HepG2 (cell line): ENCODE results near the gene GRAMD1A. TPM values are rescaled to one million over a fixed set of nuclear protein-coding genes. Genes with fewer than 3 reads are reported as not detected.
A peak's percentile ranks its signal among the peaks of the same experiment; 100 is the strongest.

Experiments
- ARNT ChIP-seq: fragments of 450-650 bp; IDR thresholded peaks from 2 replicates; pipeline ENCODE4 v1.6.1; 2017
- ELF1 ChIP-seq: sonication (generic); formaldehyde crosslinking; IDR thresholded peaks from 2 replicates; pipeline ENCODE4 v1.4.0; 2020; ENCODE audit warnings: missing genetic modification reagents
- ELK4 ChIP-seq: sonication (generic); formaldehyde crosslinking; IDR thresholded peaks from 2 replicates; pipeline ENCODE4 v1.9.0; 2021; ENCODE audit warnings: missing genetic modification reagents, borderline replicate concordance
- ERF ChIP-seq: IDR thresholded peaks from 2 replicates; pipeline ENCODE4 v1.6.1; 2018; ENCODE audit warnings: missing biosample characterization, missing genetic modification reagents
- HDAC1 ChIP-seq: sonication (generic); formaldehyde crosslinking; IDR thresholded peaks from 2 replicates; pipeline ENCODE4 v1.5.1; 2020; ENCODE audit warnings: mild to moderate bottlenecking, missing genetic modification reagents
- HOXA9 ChIP-seq: sonication (generic); formaldehyde crosslinking; IDR thresholded peaks from 2 replicates; pipeline ENCODE4 v1.8.1; 2022; ENCODE audit warnings: missing genetic modification reagents, mild to moderate bottlenecking, moderate library complexity, borderline replicate concordance
- IKZF1 ChIP-seq: fragments of 450-650 bp; IDR thresholded peaks from 2 replicates; pipeline ENCODE4 v1.7.1; 2016
- KIAA2018 ChIP-seq: sonication (generic); formaldehyde crosslinking; IDR thresholded peaks from 2 replicates; pipeline ENCODE4 v1.5.0; 2020; ENCODE audit warnings: mild to moderate bottlenecking, missing genetic modification reagents, borderline replicate concordance
- MED13 ChIP-seq: sonication (generic); formaldehyde crosslinking; IDR thresholded peaks from 2 replicates; pipeline ENCODE4 v1.5.0; 2020; ENCODE audit warnings: missing genetic modification reagents
- MXI1 ChIP-seq: IDR thresholded peaks from 3 replicates; pipeline ENCODE4 v1.6.1; 2012; ENCODE audit warnings: low read depth, low read length, inconsistent platforms, borderline replicate concordance
- NFATC3 ChIP-seq: sonication (generic); formaldehyde crosslinking; IDR thresholded peaks from 2 replicates; pipeline ENCODE4 v1.5.1; 2020; ENCODE audit warnings: mild to moderate bottlenecking, missing genetic modification reagents
- NFE2L1 ChIP-seq: sonication (generic); formaldehyde crosslinking; IDR thresholded peaks from 2 replicates; pipeline ENCODE4 v1.4.0; 2020; ENCODE audit warnings: missing genetic modification reagents, mild to moderate bottlenecking, borderline replicate concordance
- SOX6 ChIP-seq, 2 experiments: fragments of 450-650 bp in 1 of 2; sonication (generic) in 1 of 2; formaldehyde crosslinking in 1 of 2; IDR thresholded peaks; 2 replicates each; pipeline versions ENCODE4 v1.4.0 to v1.6.1; 2017 to 2020; ENCODE audit warnings: antibody characterized with exemption in 1 of 2, mild to moderate bottlenecking in 1 of 2, missing genetic modification reagents in 1 of 2
- STAT5B ChIP-seq: sonication (generic); formaldehyde crosslinking; IDR thresholded peaks from 2 replicates; pipeline ENCODE4 v1.4.0; 2020; ENCODE audit warnings: missing genetic modification reagents
- ZNF547 ChIP-seq: sonication (generic); formaldehyde crosslinking; IDR thresholded peaks from 2 replicates; pipeline ENCODE4 v1.5.1; 2020; ENCODE audit warnings: mild to moderate bottlenecking, missing genetic modification reagents
- ZNF563 ChIP-seq: sonication (generic); formaldehyde crosslinking; IDR thresholded peaks from 2 replicates; pipeline ENCODE4 v1.8.0; 2022; ENCODE audit warnings: mild to moderate bottlenecking, moderate library complexity, missing genetic modification reagents
- polyA plus RNA-seq, 8 experiments: library from polyadenylated mRNA; depleted of rRNA in 3 of 8; stranded (reverse) in 7 of 8; unstranded in 1 of 8; fragments of >200 nt; fragmentation: Illumina TruSeq in 4 of 8; extraction: Trizol in 4 of 8; gene quantifications; 2 replicates each; pipeline versions ENCODE4 v1.2.1 to v1.2.3, GENCODE V29; 2011 to 2016; ENCODE audit warnings: low read depth in 4 of 8, missing spikeins in 1 of 8, mixed read lengths in 1 of 8; ENCODE audit not compliant: insufficient read depth in 1 of 8
- total RNA-seq, 5 experiments: library from RNA; depleted of rRNA; stranded (reverse); fragments of >200 nt; fragmentation: Illumina TruSeq; extraction: Trizol; gene quantifications; 2 replicates each; pipeline ENCODE4 v1.2.3, GENCODE V29; 2016; ENCODE audit warnings: low read depth in 1 of 5
- TF ChIP-seq, protein P1 (sequence below): sonication (generic); formaldehyde crosslinking; IDR thresholded peaks from 2 replicates; pipeline ENCODE4 v1.8.1; 2023; ENCODE audit warnings: mild to moderate bottlenecking, missing genetic modification reagents

The GRAMD1A gene
- total and polyA plus RNA-seq, 2 of the 13 experiments (the other 11 are each of a cell fraction or from before 2014, with no cell fraction given) = 14.7 to 181 TPM

DNA sequence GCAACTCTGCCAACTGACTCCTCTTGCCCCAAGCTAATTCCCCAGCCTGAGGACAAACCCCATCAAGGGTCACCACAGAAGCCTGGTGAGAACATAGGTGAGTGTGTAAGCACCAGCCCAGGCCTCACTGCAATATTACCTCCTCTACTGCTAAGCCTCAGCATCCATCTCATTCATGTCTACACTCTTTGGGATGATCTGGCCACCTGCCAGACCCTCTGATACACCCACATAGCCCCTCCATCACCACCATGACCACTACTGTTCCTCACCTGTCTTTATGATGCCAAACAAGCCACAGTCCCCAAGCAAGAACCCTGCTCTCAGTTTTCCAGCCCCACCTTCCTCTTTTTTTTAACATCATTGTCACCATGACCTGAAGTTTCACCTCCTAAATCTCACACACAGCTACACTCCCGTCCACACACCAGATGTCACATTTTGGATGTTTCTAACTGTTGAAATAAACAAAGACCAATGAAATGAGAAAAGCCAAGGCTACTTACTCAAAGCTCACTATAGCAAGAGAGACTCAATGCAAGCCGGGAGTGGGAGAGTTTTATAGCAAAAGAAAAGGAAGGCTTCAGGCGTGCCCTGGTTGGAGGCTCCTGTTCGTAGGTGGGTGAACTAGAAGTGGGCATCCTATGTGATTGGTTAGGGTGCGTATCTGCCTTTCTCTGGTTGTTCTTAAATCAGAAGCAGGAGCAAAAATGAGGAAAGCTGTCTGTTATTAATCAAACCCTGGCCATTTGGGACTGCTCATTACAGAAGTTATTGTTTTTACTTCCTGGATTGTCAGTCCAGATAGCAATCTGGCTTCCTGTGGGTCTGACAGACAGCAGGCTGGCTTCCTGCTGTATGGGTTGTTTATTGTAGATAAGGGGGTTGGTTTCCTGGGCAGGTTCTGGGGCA is 38.1 kb upstream of the GRAMD1A start (continued):
- TF ChIP-seq NFE2L1 (CRISPR knock-in tag) (no peak), ZNF547 (CRISPR knock-in tag) (0 out of 2 replicates have a peak, but pooled peaks have one; percentile 19), MXI1 (0 out of 3 replicates have a peak, but pooled peaks have one; percentile 13), NFATC3 (CRISPR knock-in tag) (no peak), HDAC1 (0 out of 2 replicates have a peak, but pooled peaks have one; percentile 12), ZNF563 (no peak), HOXA9 (CRISPR knock-in tag) (no peak), SOX6 (IDR thresholded peaks at IDR 0.05) (no peak), SOX6 (CRISPR knock-in tag; IDR thresholded peaks at IDR 0.05) (peak; percentile 89), ARNT (no peak), IKZF1 (no peak), KIAA2018 (CRISPR knock-in tag) (no peak), ELF1 (peak; percentile 78), ELK4 (no peak), ERF (CRISPR knock-in tag) (peak; percentile 73), MED13 (no peak), STAT5B (CRISPR knock-in tag) (no peak)
- TF ChIP-seq, protein P1, sequence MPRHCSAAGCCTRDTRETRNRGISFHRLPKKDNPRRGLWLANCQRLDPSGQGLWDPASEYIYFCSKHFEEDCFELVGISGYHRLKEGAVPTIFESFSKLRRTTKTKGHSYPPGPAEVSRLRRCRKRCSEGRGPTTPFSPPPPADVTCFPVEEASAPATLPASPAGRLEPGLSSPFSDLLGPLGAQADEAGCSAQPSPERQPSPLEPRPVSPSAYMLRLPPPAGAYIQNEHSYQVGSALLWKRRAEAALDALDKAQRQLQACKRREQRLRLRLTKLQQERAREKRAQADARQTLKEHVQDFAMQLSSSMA (CRISPR knock-in tag) = no peak
